Measurements from ENCODE around the gene HNRNPUL2. TPM values are rescaled to one million over a fixed set of nuclear protein-coding genes. Genes with fewer than 3 reads are reported as not detected.

Gene HNRNPUL2
- total RNA-seq, 2 experiments from 2014 or later: 65.1 to 65.3 TPM

GRCh38 chr11:62726156-62726914 is 922 bp downstream of the HNRNPUL2 start:
- ChIA-PET POLR2A (interaction anchor here (0.6 to 9.9 kb wide), 26 partner anchors 11 to 183 kb away, joined by 3 to 234 read pairs (median 15); partner anchors contain the start of genes BSCL2, C11orf98, CSKMT and GANAB), CTCF (interaction anchor here (0.9 to 3.6 kb wide), 10 partner anchors 13 to 166 kb away, joined by 3 to 22 read pairs (median 6); partner anchors contain the start of genes SLC3A2, TAF6L and ZBTB3)
- Mint-ChIP-seq H3K4me3 (peak overlapping the region; percentile 87), H3K9me3 (no peaks in the 10 kb centered on the region), H3K36me3 (ENCODE audit: low read depth) (peaks cover 69% of the 10 kb centered on the region), H3K4me1 (peaks cover 55% of the 10 kb centered on the region), H3K27ac (peak overlapping the region; percentile 97), H3K27me3 (no peaks in the 10 kb centered on the region)
- DNase-seq: no peak

GRCh38 chr11:62725646-62726045 is 1.6 kb downstream of the HNRNPUL2 start:
- H3K9me3 Mint-ChIP-seq: no peaks in the 10 kb centered on the region
- no peak for DNase-seq
- CTCF ChIA-PET: interaction anchor here (0.9 to 2.6 kb wide), 5 partner anchors 28 to 155 kb away, joined by 3 to 15 read pairs (median 5); partner anchors contain the start of genes SLC3A2 and ZBTB3
- H3K27ac Mint-ChIP-seq: peak overlapping the region; percentile 97
- H3K27me3 Mint-ChIP-seq: no peaks in the 10 kb centered on the region
- H3K36me3 Mint-ChIP-seq (ENCODE audit: low read depth): peaks cover 73% of the 10 kb centered on the region
- peak overlapping the region; percentile 87 for H3K4me3 Mint-ChIP-seq
- POLR2A ChIA-PET: interaction anchor here (0.7 to 9.9 kb wide), 18 partner anchors 12 to 183 kb away, joined by 3 to 234 read pairs (median 28); partner anchors contain the start of genes BSCL2, C11orf98, CSKMT and GNG3
- peaks cover 57% of the 10 kb centered on the region for H3K4me1 Mint-ChIP-seq

- H3K4me3 Mint-ChIP-seq: peak overlapping the region; percentile 87
These were observed 3.1 kb downstream of the HNRNPUL2 start for GRCh38 chr11:62724171-62724570.

GRCh38 chr11:62721994-62722393 is 5.3 kb downstream of the HNRNPUL2 start:
- ChIA-PET CTCF (no interaction called here), POLR2A (no interaction called here)
- no peak overlapping the region for H3K27ac Mint-ChIP-seq
- H3K4me3 Mint-ChIP-seq: no peak overlapping the region
- peaks cover 94% of the 10 kb centered on the region for H3K36me3 Mint-ChIP-seq (ENCODE audit: low read depth)
- H3K27me3 Mint-ChIP-seq: no peaks in the 10 kb centered on the region
- no peaks in the 10 kb centered on the region for H3K9me3 Mint-ChIP-seq
- DNase-seq: no peak
- peaks cover 65% of the 10 kb centered on the region for H3K4me1 Mint-ChIP-seq

More at GRCh38 chr11:62724171-62724570, 3.1 kb downstream of the HNRNPUL2 start:
- Mint-ChIP-seq H3K36me3 (ENCODE audit: low read depth) (peaks cover 84% of the 10 kb centered on the region), H3K4me1 (peaks cover 57% of the 10 kb centered on the region), H3K27me3 (no peaks in the 10 kb centered on the region), H3K9me3 (no peaks in the 10 kb centered on the region), H3K27ac (no peak overlapping the region)
- POLR2A ChIA-PET: interaction anchor here (0.9 to 9.9 kb wide), 11 partner anchors 12 to 157 kb away, joined by 3 to 234 read pairs (median 4); partner anchors contain the start of genes BSCL2, GNG3, SLC3A2 and TMEM179B
- CTCF ChIA-PET: interaction anchor here (0.9 to 1.8 kb wide), 4 partner anchors 44 to 157 kb away, joined by 3 to 5 read pairs (median 5); partner anchors contain the start of gene SLC3A2
- DNase-seq: no peak

GRCh38 chr11:62719302-62719978 is 7.8 kb downstream of the HNRNPUL2 start:
- ChIA-PET POLR2A (interaction anchor here (0.8 to 1.5 kb wide), 3 partner anchors 54 to 165 kb away, joined by 3 to 4 read pairs (median 3); partner anchors contain the start of genes C11orf98 and CSKMT), CTCF (interaction anchor here (1.2 kb wide), 1 partner anchor 35 kb away, joined by 5 read pairs; the partner anchor contains the start of gene ZBTB3)
- H3K27me3 Mint-ChIP-seq: no peaks in the 10 kb centered on the region
- H3K36me3 Mint-ChIP-seq (ENCODE audit: low read depth): peaks cover 96% of the 10 kb centered on the region
- H3K27ac Mint-ChIP-seq: peak overlapping the region; percentile 6
- no peak overlapping the region for H3K4me3 Mint-ChIP-seq
- DNase-seq: no peak
- H3K9me3 Mint-ChIP-seq: no peaks in the 10 kb centered on the region
- H3K4me1 Mint-ChIP-seq: peaks cover 79% of the 10 kb centered on the region

GRCh38 chr11:62716816-62717215 is 10.4 kb downstream of the HNRNPUL2 start:
- POLR2A ChIA-PET: interaction anchor here (0.6 to 14.0 kb wide), 4 partner anchors 10 to 166 kb away, joined by 3 to 234 read pairs (median 8); partner anchors contain the start of genes BSCL2, GNG3, HNRNPUL2 and TTC9C
- Mint-ChIP-seq H3K4me1 (peaks cover 79% of the 10 kb centered on the region), H3K36me3 (ENCODE audit: low read depth) (peaks cover 90% of the 10 kb centered on the region), H3K9me3 (no peaks in the 10 kb centered on the region), H3K27ac (peak overlapping the region; percentile 5), H3K4me3 (no peak overlapping the region), H3K27me3 (no peaks in the 10 kb centered on the region)
- CTCF ChIA-PET: interaction anchor here (1.1 kb wide), 1 partner anchor 105 kb away, joined by 3 read pairs; no protein-coding TSS in a partner anchor
- no peak for DNase-seq

- Mint-ChIP-seq H3K27me3 (no peaks in the 10 kb centered on the region), H3K27ac (no peak overlapping the region), H3K36me3 (ENCODE audit: low read depth) (peaks cover 88% of the 10 kb centered on the region), H3K4me1 (peaks cover 72% of the 10 kb centered on the region), H3K4me3 (no peak overlapping the region), H3K9me3 (no peaks in the 10 kb centered on the region)
- ChIA-PET CTCF (interaction anchor here (1.1 to 1.8 kb wide), 2 partner anchors 12 to 104 kb away, joined by 3 to 5 read pairs; partner anchors contain the start of genes HNRNPUL2 and TTC9C), POLR2A (interaction anchor here (1.0 to 14.0 kb wide), 6 partner anchors 9 to 124 kb away, joined by 3 to 234 read pairs (median 6); partner anchors contain the start of genes BSCL2, GNG3, HNRNPUL2 and TMEM179B)
- no peak for DNase-seq
These were observed 11.1 kb downstream of the HNRNPUL2 start for GRCh38 chr11:62716206-62716605.

- H3K36me3 Mint-ChIP-seq (ENCODE audit: low read depth): peaks cover 88% of the 10 kb centered on the region
- peaks cover 72% of the 10 kb centered on the region for H3K4me1 Mint-ChIP-seq
- no peaks in the 10 kb centered on the region for H3K9me3 Mint-ChIP-seq
- DNase-seq: no peak
- H3K4me3 Mint-ChIP-seq: no peak overlapping the region
- CTCF ChIA-PET: interaction anchor here (1.1 to 1.8 kb wide), 3 partner anchors 12 to 103 kb away, joined by 3 to 5 read pairs (median 3); partner anchors contain the start of genes HNRNPUL2 and TTC9C
- no peaks in the 10 kb centered on the region for H3K27me3 Mint-ChIP-seq
- POLR2A ChIA-PET: interaction anchor here (1.0 to 14.0 kb wide), 7 partner anchors 9 to 126 kb away, joined by 3 to 234 read pairs (median 5); partner anchors contain the start of genes BSCL2, C11orf98, CSKMT and GNG3
- peak overlapping the region; percentile 12 for H3K27ac Mint-ChIP-seq
These were observed 11.8 kb downstream of the HNRNPUL2 start for GRCh38 chr11:62715150-62716130.

GRCh38 chr11:62713343-62713742 is 13.9 kb downstream of the HNRNPUL2 start:
- Mint-ChIP-seq H3K27me3 (no peaks in the 10 kb centered on the region), H3K27ac (peak overlapping the region; percentile 93), H3K4me3 (peak overlapping the region; percentile 47), H3K4me1 (peaks cover 78% of the 10 kb centered on the region), H3K9me3 (no peaks in the 10 kb centered on the region), H3K36me3 (ENCODE audit: low read depth) (peaks cover 79% of the 10 kb centered on the region)
- DNase-seq: no peak
- ChIA-PET POLR2A (interaction anchor here (0.8 to 14.0 kb wide), 9 partner anchors 14 to 141 kb away, joined by 3 to 234 read pairs (median 4); partner anchors contain the start of genes CSKMT, GANAB, HNRNPUL2 and LBHD1), CTCF (interaction anchor here (1.0 to 1.1 kb wide), 3 partner anchors 16 to 168 kb away, joined by 3 to 4 read pairs (median 3); partner anchors contain the start of gene SLC3A2)

GRCh38 chr11:62712861-62713260 is 14.4 kb downstream of the HNRNPUL2 start:
- peak overlapping the region; percentile 93 for H3K27ac Mint-ChIP-seq
- H3K36me3 Mint-ChIP-seq (ENCODE audit: low read depth): peaks cover 74% of the 10 kb centered on the region
- H3K4me3 Mint-ChIP-seq: peak overlapping the region; percentile 47
- ChIA-PET POLR2A (interaction anchor here (0.8 to 14.0 kb wide), 7 partner anchors 15 to 141 kb away, joined by 3 to 234 read pairs (median 6); partner anchors contain the start of genes C11orf98, CSKMT, HNRNPUL2 and LBHD1), CTCF (interaction anchor here (1.0 to 1.6 kb wide), 4 partner anchors 17 to 168 kb away, joined by 3 to 4 read pairs (median 4); partner anchors contain the start of gene SLC3A2)
- no peaks in the 10 kb centered on the region for H3K27me3 Mint-ChIP-seq
- DNase-seq: no peak
- no peaks in the 10 kb centered on the region for H3K9me3 Mint-ChIP-seq
- peaks cover 78% of the 10 kb centered on the region for H3K4me1 Mint-ChIP-seq

GRCh38 chr11:62712276-62712812 is 14.9 kb downstream of the HNRNPUL2 start:
- no peaks in the 10 kb centered on the region for H3K9me3 Mint-ChIP-seq
- H3K4me3 Mint-ChIP-seq: peak overlapping the region; percentile 47
- POLR2A ChIA-PET: interaction anchor here (0.8 to 14.0 kb wide), 7 partner anchors 15 to 142 kb away, joined by 3 to 234 read pairs (median 6); partner anchors contain the start of genes C11orf98, CSKMT, HNRNPUL2 and LBHD1
- no peaks in the 10 kb centered on the region for H3K27me3 Mint-ChIP-seq
- DNase-seq: no peak
- CTCF ChIA-PET: interaction anchor here (1.1 to 1.6 kb wide), 2 partner anchors 18 to 169 kb away, joined by 3 to 4 read pairs; partner anchors contain the start of gene SLC3A2
- peak overlapping the region; percentile 93 for H3K27ac Mint-ChIP-seq
- peaks cover 69% of the 10 kb centered on the region for H3K36me3 Mint-ChIP-seq (ENCODE audit: low read depth)
- peaks cover 80% of the 10 kb centered on the region for H3K4me1 Mint-ChIP-seq
